AG09319 (cell line): ENCODE data around the gene HSFX1.
"Not testable (repeated sequence)": the region's sequence is repeated elsewhere in the genome, so short reads cannot be mapped to it uniquely, and the experiment has no call there.

Experiments
- DNase-seq: peaks from one replicate; pipeline ENCODE4 v3.0.0-alpha.2; 2010; ENCODE audit warnings: low read depth; ENCODE audit errors: extremely low read depth
- TF ChIP-seq, protein P1 (sequence below): IDR thresholded peaks from 2 replicates; pipeline ENCODE4 v1.5.1; 2011; ENCODE audit warnings: low read depth, mild to moderate bottlenecking, inconsistent platforms, low read length, moderate library complexity

The HSFX1 gene

GRCh38 chrX:149773768-149774167 lies at the start of gene HSFX1:
HSFX1 (plus strand) TSS chrX:149774068; CDS start chrX:149774682, 614 bp downstream.
- not testable (repeated sequence) for DNase-seq

- not testable (repeated sequence) for DNase-seq
Observed at GRCh38 chrX:149727308-149727707, 46.6 kb upstream of the HSFX1 start.

DNA sequence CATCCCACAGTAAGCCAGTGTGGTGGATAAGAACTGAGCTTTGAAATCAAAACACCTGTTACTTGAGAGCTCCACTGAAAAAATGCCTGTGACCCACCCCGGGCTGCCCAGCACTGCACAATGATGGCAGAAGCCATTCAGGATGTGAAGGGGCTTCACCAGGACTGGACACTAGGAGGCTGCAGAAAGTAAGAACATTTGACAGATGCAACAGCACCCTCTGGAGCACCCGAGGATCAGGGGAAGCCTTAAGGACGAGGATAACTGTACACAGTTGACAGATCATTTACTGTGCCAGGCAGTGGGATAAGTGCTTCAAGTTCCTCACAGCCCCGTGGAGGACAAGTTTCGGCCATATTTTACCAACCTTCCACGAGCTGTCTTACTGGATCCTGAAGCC lies 31.6 kb upstream of the HSFX1 start:
- DNase-seq = not testable (repeated sequence)

- DNase-seq = not testable (repeated sequence)
Observed at GRCh38 chrX:149746390-149747007, 27.4 kb upstream of the HSFX1 start.

DNA sequence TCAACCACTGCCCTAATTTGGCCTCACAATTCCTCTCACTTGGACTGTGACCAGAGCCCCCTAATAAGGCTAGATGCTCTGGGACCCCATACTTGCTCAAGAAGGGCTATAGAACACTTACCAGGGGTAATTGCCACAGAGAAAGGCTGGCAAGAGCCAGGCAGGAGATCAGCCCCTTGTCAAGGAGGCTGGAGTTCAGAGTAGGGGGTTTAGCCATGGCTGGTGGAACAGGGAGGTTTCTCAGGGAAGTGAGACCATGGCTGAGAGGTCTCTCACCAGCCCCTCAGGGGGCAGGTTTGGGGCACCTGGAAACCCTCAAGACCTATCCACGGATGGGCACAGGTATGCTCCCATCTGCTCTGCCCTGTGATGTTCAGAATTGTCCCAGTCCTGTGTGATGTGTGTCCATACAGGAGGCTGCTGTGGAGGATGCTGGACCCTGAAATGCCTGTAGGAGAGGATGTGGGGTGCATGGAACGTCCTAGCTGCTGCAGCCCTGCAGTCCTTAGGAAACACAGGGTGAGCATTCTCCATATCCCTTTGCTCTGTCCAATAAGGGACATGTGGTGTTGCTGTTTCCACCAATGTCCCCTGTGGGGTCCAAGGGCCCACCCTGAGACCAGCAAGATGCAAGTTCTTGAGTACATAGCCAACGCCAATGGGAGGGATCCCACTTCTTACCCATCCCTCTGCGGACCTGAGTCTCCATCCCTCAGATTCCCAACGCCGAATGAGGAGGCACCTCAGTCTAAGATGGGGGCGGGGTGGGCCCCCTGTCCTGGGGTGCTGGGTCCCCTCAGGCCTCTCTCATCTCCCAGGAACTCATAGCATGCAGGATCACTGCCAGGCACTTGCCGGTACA lies 16.4 kb upstream of the HSFX1 start:
- no peak for DNase-seq
- TF ChIP-seq, protein P1, sequence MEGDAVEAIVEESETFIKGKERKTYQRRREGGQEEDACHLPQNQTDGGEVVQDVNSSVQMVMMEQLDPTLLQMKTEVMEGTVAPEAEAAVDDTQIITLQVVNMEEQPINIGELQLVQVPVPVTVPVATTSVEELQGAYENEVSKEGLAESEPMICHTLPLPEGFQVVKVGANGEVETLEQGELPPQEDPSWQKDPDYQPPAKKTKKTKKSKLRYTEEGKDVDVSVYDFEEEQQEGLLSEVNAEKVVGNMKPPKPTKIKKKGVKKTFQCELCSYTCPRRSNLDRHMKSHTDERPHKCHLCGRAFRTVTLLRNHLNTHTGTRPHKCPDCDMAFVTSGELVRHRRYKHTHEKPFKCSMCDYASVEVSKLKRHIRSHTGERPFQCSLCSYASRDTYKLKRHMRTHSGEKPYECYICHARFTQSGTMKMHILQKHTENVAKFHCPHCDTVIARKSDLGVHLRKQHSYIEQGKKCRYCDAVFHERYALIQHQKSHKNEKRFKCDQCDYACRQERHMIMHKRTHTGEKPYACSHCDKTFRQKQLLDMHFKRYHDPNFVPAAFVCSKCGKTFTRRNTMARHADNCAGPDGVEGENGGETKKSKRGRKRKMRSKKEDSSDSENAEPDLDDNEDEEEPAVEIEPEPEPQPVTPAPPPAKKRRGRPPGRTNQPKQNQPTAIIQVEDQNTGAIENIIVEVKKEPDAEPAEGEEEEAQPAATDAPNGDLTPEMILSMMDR = no peak

- no peak for DNase-seq
Observed at GRCh38 chrX:149758068-149758714, 15.7 kb upstream of the HSFX1 start.

GRCh38 chrX:149758715-149759078 lies 15.2 kb upstream of the HSFX1 start:
- DNase-seq = not testable (repeated sequence)

More at GRCh38 chrX:149758068-149758714, 15.7 kb upstream of the HSFX1 start:
- TF ChIP-seq, protein P1 = no peak

- no peak for DNase-seq
- TF ChIP-seq, protein P1 = no peak
Observed at GRCh38 chrX:149759824-149760223, 14.0 kb upstream of the HSFX1 start.

GRCh38 chrX:149760965-149761364 lies 12.9 kb upstream of the HSFX1 start:
- DNase-seq = no peak
- TF ChIP-seq, protein P1 = no peak

- not testable (repeated sequence) for DNase-seq
Observed at GRCh38 chrX:149761858-149762674, 11.8 kb upstream of the HSFX1 start.
